GM10266 (cell line): ENCODE results near the gene ITGA8.
"Not testable (repeated sequence)": the region's sequence is repeated elsewhere in the genome, so short reads cannot be mapped to it uniquely, and the experiment has no call there.

Source experiments
- DNase-seq: peaks from one replicate; pipeline ENCODE4 v3.0.0; 2012; ENCODE audit errors: extremely low spot score
- CTCF ChIP-seq: IDR thresholded peaks from 2 replicates; pipeline ENCODE4 v1.5.1; 2012; ENCODE audit warnings: mild to moderate bottlenecking, low read depth; ENCODE audit not compliant: control insufficient read depth, insufficient read depth; ENCODE audit errors: missing control alignments

The ITGA8 gene

GRCh38 chr10:15719899-15720634 lies at the start of gene ITGA8:
Gene ITGA8 (minus strand): TSS chr10:15719922. CDS start chr10:15719771, 151 bp downstream.
- peak; percentile 53 for DNase-seq
- TF ChIP-seq CTCF = no peak

- no peak for DNase-seq
- TF ChIP-seq CTCF = no peak
These were observed 45.3 kb upstream of the ITGA8 start for GRCh38 chr10:15764892-15765454.

- DNase-seq = no peak
- TF ChIP-seq CTCF = no peak
These were observed 43.3 kb upstream of the ITGA8 start for GRCh38 chr10:15763006-15763405.

- DNase-seq = not testable (repeated sequence)
These were observed 42.5 kb upstream of the ITGA8 start for GRCh38 chr10:15762239-15762638.

GRCh38 chr10:15761224-15761623 lies 41.5 kb upstream of the ITGA8 start:
- DNase-seq = not testable (repeated sequence)

- no peak for TF ChIP-seq CTCF
These were observed 41.0 kb upstream of the ITGA8 start for GRCh38 chr10:15760681-15761080.

GRCh38 chr10:15759265-15759664 lies 39.5 kb upstream of the ITGA8 start:
- DNase-seq = no peak
- no peak for TF ChIP-seq CTCF

More at GRCh38 chr10:15760681-15761080, 41.0 kb upstream of the ITGA8 start:
- no peak for DNase-seq

GRCh38 chr10:15758618-15759017 lies 38.9 kb upstream of the ITGA8 start:
- TF ChIP-seq CTCF = no peak
- DNase-seq = no peak
